K562 (cell line): ENCODE results near the gene MXI1.

Experiments
- EZH2 ChIP-seq: IDR thresholded peaks from 2 replicates; pipeline ENCODE4 v1.6.1; 2012; ENCODE audit warnings: low read depth, mild to moderate bottlenecking, inconsistent platforms, low read length, borderline replicate concordance
- FOXK1 ChIP-seq: sonication (generic); formaldehyde crosslinking; IDR thresholded peaks from 2 replicates; pipeline ENCODE4 v1.8.0; 2022; ENCODE audit warnings: missing genetic modification reagents, mild to moderate bottlenecking, borderline replicate concordance
- KDM1A ChIP-seq, 2 experiments: fragments of 450-650 bp; IDR thresholded peaks; 2 replicates each; pipeline ENCODE4 v1.6.1; 2016; ENCODE audit warnings: mild to moderate bottlenecking in 2 of 2
- NFRKB ChIP-seq: fragments of 450-650 bp; IDR thresholded peaks from 2 replicates; pipeline ENCODE4 v1.6.1; 2016; ENCODE audit warnings: low read depth
- NONO ChIP-seq, 2 experiments: fragments of 200-400 bp in 1 of 2; fragments of 450-650 bp in 1 of 2; formaldehyde crosslinking in 1 of 2; IDR thresholded peaks; 2 replicates each; pipeline ENCODE4 v1.6.1; 2017; ENCODE audit warnings: low read depth in 2 of 2, mild to moderate bottlenecking in 2 of 2, moderate library complexity in 2 of 2, low read length in 1 of 2
- POLR2AphosphoS5 ChIP-seq: IDR thresholded peaks from 2 replicates; pipeline ENCODE4 v1.6.1; 2011; ENCODE audit warnings: mild to moderate bottlenecking, low read depth, low read length, moderate library complexity; ENCODE audit not compliant: control insufficient read depth, insufficient read depth
- PYGO2 ChIP-seq: fragments of 450-650 bp; IDR thresholded peaks from 2 replicates; pipeline ENCODE4 v1.6.1; 2016; ENCODE audit warnings: mild to moderate bottlenecking, missing genetic modification characterization, moderate library complexity, missing compliant biosample characterization
- TAF1 ChIP-seq: IDR thresholded peaks from 2 replicates; pipeline ENCODE4 v1.6.1; 2011; ENCODE audit warnings: mild to moderate bottlenecking, low read length, moderate library complexity; ENCODE audit not compliant: insufficient read depth, control insufficient read depth, severe bottlenecking; ENCODE audit errors: extremely low read depth
- TCF3 ChIP-seq: sonication (generic); formaldehyde crosslinking; IDR thresholded peaks from 2 replicates; pipeline ENCODE4 v1.4.0; 2020; ENCODE audit warnings: mild to moderate bottlenecking, missing genetic modification reagents
- ZNF407 ChIP-seq: fragments of 450-650 bp; IDR thresholded peaks from 2 replicates; pipeline ENCODE4 v1.6.1; 2016; ENCODE audit warnings: low read depth

- no peak for TF ChIP-seq FOXK1 (CRISPR knock-in tag)
- no peak for TF ChIP-seq TCF3 (CRISPR knock-in tag)
- TF ChIP-seq KDM1A (IDR thresholded peaks at IDR 0.05), result no peak
- no peak for TF ChIP-seq NFRKB
- TF ChIP-seq TAF1, result no peak
- TF ChIP-seq POLR2AphosphoS5, result no peak
- no peak for TF ChIP-seq ZNF407
- TF ChIP-seq NONO (IDR thresholded peaks at IDR 0.05; ENCODE audit: low read depth in 2 of 2, low read length in 1 of 2), result no peak
- no peak for TF ChIP-seq PYGO2 (tag)
- no peak for TF ChIP-seq EZH2
Measured at GRCh38 chr10:110184398-110184797, 23.0 kb upstream of the MXI1 start.
